ENCODE data around the gene MIF4GD.

GRCh38 chr17:75289115-75289831 is 18.2 kb upstream of the MIF4GD start, which contains the start of gene SLC25A19:
- peak in 9 of 11 experiments; percentile 14 to 61 (median 34) for TF ChIP-seq CTCF (IDR thresholded peaks at IDR 0.05 in 8 of 11, conservative IDR thresholded peaks at IDR 0.05 in 3 of 11)
- peak; percentile 35 to 98 (median 89) for TF ChIP-seq POLR2A (IDR thresholded peaks at IDR 0.05)
- TF ChIP-seq POLR2AphosphoS5 (IDR thresholded peaks at IDR 0.05), result peak; percentile 96 to 99 (median 97)
